Pulmonary artery endothelial cell (primary cell): Measurements from ENCODE around the gene CYB5R4. TPM values are rescaled to one million over a fixed set of nuclear protein-coding genes. Genes with fewer than 3 reads are reported as not detected.

Experiments used
- DNase-seq: peaks from one replicate; pipeline ENCODE4 v3.0.0-alpha.2; 2011; ENCODE audit warnings: low read depth, low spot score
- total RNA-seq: library from RNA; depleted of rRNA; stranded (reverse); fragments of >200 nt; gene quantifications from 2 replicates; pipeline ENCODE4 v1.2.3, GENCODE V29; 2014

The CYB5R4 gene
- 4.4 and 8.6 TPM in 2 replicates for total RNA-seq

DNA sequence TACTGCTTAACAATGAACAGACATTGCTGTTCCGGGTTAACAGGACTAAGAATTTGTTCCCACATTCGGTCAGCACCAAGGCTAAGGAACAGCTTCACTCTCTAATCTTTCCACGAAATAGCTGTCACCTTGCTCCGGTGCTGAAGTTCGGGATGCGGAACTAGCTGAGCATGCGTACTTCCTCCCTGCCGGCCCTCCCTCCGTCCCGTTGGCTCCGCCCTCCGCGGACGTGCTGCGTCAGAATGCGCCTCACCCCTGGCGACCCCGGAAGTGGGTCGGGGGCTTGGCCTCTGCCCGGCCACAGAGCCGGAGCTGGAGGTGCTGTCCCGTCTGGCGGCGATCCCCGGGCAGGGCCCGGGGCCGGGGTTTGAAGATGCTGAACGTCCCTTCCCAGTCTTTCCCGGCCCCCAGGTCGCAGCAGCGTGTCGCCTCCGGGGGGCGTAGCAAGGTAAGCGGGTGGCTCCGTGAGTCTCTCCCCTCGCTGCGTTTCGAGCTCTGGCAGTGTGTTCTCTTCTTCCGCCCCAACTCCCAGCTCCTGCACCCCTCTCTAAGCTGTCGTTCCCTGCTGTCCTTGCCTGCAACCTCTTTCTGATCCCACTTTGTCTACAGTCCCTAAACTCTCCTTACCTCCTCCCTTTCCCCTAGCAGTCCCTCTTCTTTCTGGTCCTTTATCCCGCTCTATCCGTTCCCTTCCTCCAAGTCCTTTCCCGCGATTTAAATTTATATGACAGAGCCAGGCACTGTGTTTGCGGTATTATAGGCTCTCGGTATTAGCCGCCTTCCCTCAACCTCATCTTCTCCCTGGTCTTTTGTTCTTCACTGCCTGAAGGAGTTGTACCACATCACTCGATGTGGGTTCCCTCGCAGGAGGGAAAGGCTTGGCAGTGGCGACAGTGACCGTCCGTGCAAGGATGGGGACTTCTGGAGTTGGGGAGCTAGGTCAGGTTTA, at the start of gene CYB5R4:
Gene CYB5R4 (plus strand): TSS at position 280 of the 949 bp plus-strand sequence. CDS start 94 bp downstream, at position 374.
- DNase-seq, result peak; percentile 75

DNA sequence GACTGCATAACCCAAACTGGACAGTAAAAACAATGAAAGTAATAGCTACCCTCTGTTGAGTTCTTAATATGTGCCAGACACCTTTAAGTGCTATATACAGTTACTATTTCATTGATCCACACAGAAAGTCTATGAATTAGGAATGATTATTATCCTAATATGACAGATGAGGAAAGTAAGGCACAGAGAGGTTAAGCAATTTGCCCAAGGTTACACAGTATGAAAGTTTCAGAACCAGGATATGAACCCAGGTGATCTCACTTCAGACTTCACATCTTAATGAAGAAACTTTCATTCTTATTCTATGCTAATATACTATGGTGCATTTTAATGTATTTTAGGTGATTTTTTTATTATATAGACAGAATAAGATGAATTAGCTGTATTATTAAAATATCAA, 46.9 kb upstream of the CYB5R4 start:
- DNase-seq, result no peak

DNA sequence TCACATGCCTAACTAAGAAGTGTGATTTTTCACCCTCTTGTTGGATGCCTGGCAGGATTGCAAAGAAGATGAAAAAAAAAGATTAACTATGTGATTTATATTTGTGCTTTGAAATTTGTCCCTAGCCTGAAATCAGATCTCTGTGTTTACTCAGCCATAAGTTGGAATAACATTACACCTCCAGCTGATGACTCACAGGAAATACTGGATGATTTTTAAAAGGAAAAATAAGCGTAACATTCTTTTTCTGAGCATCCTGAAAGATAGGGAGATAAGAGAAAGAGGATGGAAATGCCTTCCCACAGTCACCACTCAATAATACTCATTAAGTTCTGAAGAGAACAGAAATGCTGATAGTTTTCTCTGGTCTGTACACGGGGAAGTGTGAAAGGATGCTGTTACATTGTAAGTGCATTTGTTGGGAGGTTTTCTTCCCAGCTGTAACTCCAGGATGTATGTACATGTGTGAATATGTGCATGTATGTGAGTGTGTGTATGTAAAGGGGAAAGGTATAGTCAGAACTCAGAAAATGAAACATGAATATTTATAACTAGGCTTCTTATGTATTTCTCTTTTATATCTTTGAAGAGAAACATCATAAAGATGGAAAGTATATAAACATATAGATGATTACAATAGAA, 43.7 kb upstream of the CYB5R4 start:
- DNase-seq, result peak; percentile 88

DNA sequence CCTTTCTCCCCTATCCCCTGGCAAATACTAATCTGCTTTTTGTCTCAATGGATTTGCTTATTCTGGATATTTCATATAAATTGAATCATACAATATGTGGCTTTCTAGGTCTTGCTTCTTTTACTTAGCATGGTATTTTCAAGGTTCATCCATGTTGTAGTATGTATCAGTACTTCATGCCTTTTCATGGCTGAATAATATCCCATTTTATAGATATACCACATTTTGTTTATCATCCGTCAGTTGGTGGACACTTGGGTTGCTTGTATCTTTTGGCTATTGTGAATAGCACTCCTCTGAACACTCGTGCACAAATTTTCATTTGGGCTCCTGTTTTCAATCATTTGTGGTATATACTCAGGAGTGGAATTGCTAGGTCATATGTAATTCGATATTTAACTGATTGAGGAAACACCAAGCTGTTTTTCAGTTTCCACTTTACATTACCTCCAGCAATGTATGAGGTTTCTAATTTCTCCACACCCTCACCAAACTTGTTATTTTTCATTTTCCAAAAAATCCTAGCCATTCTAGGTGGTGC, 36.8 kb upstream of the CYB5R4 start:
- DNase-seq, result no peak

GRCh38 chr6:83824388-83824801, 35.1 kb upstream of the CYB5R4 start:
- peak; percentile 32 for DNase-seq

DNA sequence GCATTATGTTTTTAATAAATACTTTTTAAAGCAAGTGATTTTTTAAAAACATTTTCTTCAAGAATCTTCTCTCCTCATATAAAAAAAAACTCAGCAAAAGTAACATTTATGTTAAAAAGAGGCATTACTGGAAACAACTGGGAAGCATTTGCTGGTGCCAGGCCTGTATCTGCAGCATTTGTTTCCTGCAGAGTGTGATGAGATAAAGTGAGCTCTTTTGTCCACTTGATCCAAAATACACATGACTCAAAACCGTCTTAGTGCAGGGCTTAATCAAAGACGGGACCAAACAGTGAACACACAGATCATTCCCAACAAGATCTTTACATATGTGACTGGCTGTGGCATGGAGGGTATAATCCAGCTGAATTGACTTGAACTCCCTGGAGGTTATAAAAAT, 34.7 kb upstream of the CYB5R4 start:
- DNase-seq, result peak; percentile 8

- DNase-seq, result no peak
Observed at GRCh38 chr6:83827050-83827449, 32.4 kb upstream of the CYB5R4 start.

DNA sequence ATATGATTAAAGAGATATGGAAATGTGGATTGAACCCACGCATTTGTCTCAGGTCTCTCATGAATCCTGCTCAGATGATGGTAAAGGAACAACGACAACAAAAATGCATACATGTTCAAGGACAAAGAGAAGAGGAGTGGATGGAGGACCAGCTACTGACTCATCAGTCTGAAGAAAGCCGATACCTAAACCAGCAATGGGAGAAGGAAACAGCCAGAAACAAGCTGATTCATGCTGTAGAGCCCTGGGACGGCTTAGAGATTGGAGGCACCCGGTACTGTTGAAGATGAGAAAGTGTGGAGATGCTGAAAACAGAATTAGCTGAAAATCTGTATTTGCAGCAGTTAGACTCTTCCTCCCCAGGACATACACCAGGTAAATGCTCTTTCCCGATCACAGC, 20.8 kb upstream of the CYB5R4 start:
- no peak for DNase-seq

GRCh38 chr6:83844170-83844569, 15.3 kb upstream of the CYB5R4 start:
- DNase-seq, result no peak

DNA sequence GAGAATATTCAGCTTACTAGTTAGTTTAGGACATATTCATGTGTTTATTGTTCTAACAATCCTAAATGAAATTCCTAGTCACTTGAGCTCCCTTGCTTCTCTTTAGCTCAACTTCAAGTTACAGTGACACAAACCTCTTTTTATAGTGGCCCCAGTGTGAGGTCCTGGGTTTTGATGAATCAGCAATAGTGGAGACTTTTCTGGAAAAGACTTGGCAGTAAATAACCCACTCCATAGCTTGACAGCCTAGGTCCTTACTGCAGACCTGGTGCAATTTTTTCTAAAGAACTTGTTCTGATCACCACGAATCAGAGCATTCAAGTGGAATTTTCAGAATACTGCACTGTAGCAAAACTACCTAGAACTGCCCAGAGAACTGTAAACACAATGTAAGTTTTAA, 13.2 kb upstream of the CYB5R4 start:
- no peak for DNase-seq

- no peak for DNase-seq
Observed at GRCh38 chr6:83847179-83847578, 12.3 kb upstream of the CYB5R4 start.

- DNase-seq, result no peak
Observed at GRCh38 chr6:83849127-83849526, 10.4 kb upstream of the CYB5R4 start.

DNA sequence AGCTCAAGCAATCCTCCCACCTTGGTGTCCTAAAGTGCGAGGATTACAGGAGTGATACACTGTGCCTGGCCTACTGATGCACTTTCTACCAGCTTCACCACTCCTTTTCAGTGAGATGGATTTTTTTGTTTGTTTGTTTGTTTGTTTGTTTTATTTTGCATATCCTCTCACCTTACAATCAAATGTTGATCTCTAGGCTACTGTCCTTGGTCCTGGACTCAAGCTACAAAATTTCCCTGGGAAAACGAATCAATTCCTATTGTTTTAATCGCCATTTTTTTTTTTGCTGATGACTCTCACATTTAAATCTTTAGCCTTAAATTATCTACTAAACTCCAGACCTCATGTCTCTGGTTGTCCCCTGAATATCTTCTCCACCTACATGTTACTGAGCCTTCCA, 9.9 kb upstream of the CYB5R4 start:
- DNase-seq, result no peak

GRCh38 chr6:83852528-83853177, 6.8 kb upstream of the CYB5R4 start:
- no peak for DNase-seq

DNA sequence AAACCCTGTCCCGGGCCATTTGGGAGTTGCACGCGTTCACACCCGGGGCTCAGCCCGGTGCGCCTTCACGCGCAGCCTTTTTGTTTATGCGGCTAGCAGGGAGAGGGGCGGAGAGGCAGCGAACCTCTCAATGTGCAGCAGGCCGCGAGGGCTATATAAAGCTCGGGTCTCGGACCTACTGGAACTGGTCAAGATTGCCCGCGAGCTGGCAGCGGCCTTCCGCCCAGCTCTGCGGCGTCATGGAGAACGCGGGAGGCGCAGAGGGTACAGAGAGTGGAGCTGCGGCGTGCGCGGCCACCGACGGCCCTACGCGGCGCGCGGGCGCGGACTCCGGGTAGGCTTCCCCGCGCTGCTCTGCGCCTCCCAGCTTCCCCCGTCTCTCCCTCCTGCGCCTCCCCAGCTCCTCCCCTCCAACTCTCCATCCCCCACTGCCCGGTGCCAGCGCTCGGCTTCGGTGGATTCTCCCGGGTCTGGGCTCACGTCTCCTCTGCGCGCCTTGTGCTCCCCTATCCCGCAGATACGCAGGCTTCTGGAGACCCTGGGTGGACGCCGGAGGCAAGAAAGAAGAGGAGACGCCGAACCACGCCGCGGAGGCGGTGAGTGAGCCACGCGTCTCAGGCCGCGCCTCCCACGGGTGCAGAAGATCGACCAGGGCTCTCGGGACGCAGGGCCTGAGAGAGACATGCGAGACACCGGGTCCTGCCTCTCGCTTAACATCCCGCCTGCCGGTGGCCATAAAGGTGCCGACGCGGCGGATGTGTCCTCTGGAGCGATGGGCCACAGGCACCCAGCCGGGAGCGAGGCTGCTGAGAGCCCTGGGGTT, 6.1 kb upstream of the CYB5R4 start, which contains the start of gene RIPPLY2:
Gene RIPPLY2 (plus strand): TSS at position 183 of the 823 bp plus-strand sequence. CDS start 57 bp downstream, at position 240.
- no peak for DNase-seq

- DNase-seq, result no peak
Observed at GRCh38 chr6:83854001-83854501, 5.4 kb upstream of the CYB5R4 start.

DNA sequence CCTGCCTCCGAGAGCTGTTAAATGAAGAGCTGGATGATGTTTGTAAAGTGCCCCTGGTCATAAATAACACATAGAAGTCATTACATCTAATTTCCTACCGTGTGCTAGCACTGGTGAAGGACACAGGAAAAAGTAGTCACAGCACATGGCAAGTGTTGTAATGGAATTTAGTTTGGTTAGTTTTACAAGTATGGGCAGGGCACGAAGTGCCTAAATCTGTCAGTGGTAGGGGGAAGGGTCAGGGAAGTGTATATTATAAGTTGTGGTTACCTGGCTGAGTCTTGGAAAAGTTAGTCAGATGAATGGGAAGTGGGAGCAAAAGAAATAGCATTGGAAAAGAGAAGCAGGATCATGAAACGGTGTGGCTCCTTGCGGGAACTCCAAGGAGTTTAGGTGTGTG, 4.7 kb upstream of the CYB5R4 start:
- no peak for DNase-seq

- DNase-seq, result no peak
Observed at GRCh38 chr6:83860359-83860755, 868 bp downstream of the CYB5R4 start.

DNA sequence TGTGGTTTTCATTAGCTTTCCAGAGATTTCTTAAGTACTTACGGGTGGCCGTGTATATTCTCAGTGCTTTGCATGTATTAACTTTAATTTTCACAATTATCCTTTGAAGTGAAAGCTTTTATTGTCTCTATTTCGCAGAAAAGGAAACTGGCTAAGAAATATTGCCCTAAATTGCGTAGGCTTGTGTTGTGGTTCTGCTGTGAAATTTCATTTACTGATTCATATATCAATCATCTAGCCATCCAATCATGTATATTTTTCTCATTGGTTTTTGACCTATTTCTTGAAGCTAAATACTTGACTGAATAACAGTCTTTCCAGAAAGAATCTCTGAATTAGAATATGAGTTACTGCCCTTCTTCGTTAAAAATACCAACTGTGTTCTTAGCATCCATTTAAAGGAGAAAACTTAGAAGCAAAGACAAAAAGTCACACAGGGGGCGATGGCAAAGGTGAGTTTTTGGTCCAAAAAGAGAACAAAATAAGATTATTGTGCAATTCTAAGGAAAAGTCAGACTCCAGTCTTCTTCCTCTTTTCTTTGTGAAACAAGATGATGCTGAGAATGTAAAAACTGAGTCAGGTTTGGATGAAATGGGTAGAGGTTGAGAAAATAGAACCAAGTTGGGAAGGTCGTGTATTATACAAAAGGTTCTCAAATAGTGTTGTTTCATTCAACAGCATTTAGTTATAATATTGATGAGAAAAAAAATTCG, 1.4 kb downstream of the CYB5R4 start:
- no peak for DNase-seq
